HepG2 (cell line): Measurements from ENCODE around the gene COQ3. TPM values are rescaled to one million over a fixed set of nuclear protein-coding genes. Genes with fewer than 3 reads are reported as not detected.

Experiments used
- ATAC-seq: fragments of 200-7000 bp; cut with Tn5 transposase; 3 replicates; pipeline ENCODE4 v1.9.1; 2020; ENCODE audit warnings: mild to moderate bottlenecking, moderate library complexity
- BruUV-seq: library from RNA; stranded (reverse); fragments of 400-500 nt; replicated peaks from 2 replicates; lab custom pipeline; 2021; lab: Mats Ljungman, UMichigan
- CTCF ChIA-PET: fragments of 300-600 bp; formaldehyde crosslinking; extraction: SDS; loops from one replicate; lab custom pipeline; 2021; ENCODE audit warnings: low total read pairs, inconsistent platforms, low intra/inter-chr PET ratio; lab: Yijun Ruan, JAX
- POLR2A ChIA-PET: fragments of 350-600 bp; sonication (Branson Sonifier 250); formaldehyde crosslinking; loops from one replicate; lab custom pipeline; 2020; ENCODE audit warnings: antibody characterized with exemption, inconsistent platforms; lab: Yijun Ruan, JAX
- DNase-seq: peaks from one replicate; pipeline ENCODE4 v3.0.0-alpha.2; 2015; ENCODE audit warnings: low spot score
- FAIRE-seq: peaks from 3 replicates; lab custom pipeline; 2011; peaks lifted over from hg19 to GRCh38; lab: Jason Lieb, UNC
- H2AFZ ChIP-seq: one replicate; pipeline ENCODE4 v1.6.1; 2011; ENCODE audit warnings: low read length, inconsistent platforms
- H3K27ac ChIP-seq: fragments of 300-600 bp; 3 replicates; pipeline ENCODE4 v1.8.0; 2011; ENCODE audit warnings: mixed run types, mild to moderate bottlenecking, mixed read lengths, low read length, inconsistent platforms; ENCODE audit not compliant: insufficient read depth; ENCODE audit errors: extremely low read length
- H3K27me3 ChIP-seq, 2 experiments: fragments of 200-600 bp in 1 of 2; 2 replicates in 1 of 2; 3 replicates in 1 of 2; pipeline versions ENCODE4 v1.6.0 to v1.8.0; 2011; ENCODE audit warnings: low read length in 2 of 2, mild to moderate bottlenecking in 2 of 2, moderate library complexity in 2 of 2, inconsistent platforms in 1 of 2; ENCODE audit not compliant: insufficient read depth in 2 of 2, control insufficient read depth in 1 of 2
- H3K36me3 ChIP-seq, 2 experiments: fragments of 200-600 bp in 1 of 2; replicated peaks in 1 of 2; 2 replicates in 1 of 2; 3 replicates in 1 of 2; pipeline versions ENCODE4 v1.5.1 to v1.8.0; 2011; ENCODE audit warnings: low read length in 2 of 2, inconsistent platforms in 1 of 2; ENCODE audit not compliant: insufficient read depth in 2 of 2, control insufficient read depth in 1 of 2
- H3K4me1 ChIP-seq: 2 replicates; pipeline ENCODE4 v1.5.1; 2012; ENCODE audit warnings: low read length, inconsistent platforms; ENCODE audit not compliant: insufficient read depth
- H3K4me2 ChIP-seq: 2 replicates; pipeline ENCODE4 v1.6.0; 2011; ENCODE audit warnings: low read depth, low read length, inconsistent platforms
- H3K4me3 ChIP-seq, 3 experiments: fragments of 200-600 bp in 1 of 3; sonication (generic), shearing (Covaris generic) in 1 of 3; replicated peaks in 1 of 3; 2 replicates each; pipeline ENCODE4 v1.5.1; 2011 to 2016; ENCODE audit warnings: low read length in 3 of 3, inconsistent platforms in 2 of 3, low read depth in 2 of 3, mild to moderate bottlenecking in 2 of 3, control low read depth in 1 of 3, mixed read lengths in 1 of 3; ENCODE audit not compliant: insufficient read depth in 1 of 3
- H3K79me2 ChIP-seq: one replicate; pipeline ENCODE4 v1.6.1; 2011; ENCODE audit warnings: low read length, inconsistent platforms; ENCODE audit not compliant: insufficient read depth
- H3K9ac ChIP-seq: 2 replicates; pipeline ENCODE4 v1.6.0; 2011; ENCODE audit warnings: mild to moderate bottlenecking, low read depth, low read length, inconsistent platforms; ENCODE audit not compliant: insufficient read depth
- H3K9me3 ChIP-seq: 2 replicates; pipeline ENCODE4 v1.5.1; 2012; ENCODE audit warnings: mild to moderate bottlenecking, low read length
- H4K20me1 ChIP-seq: 2 replicates; pipeline ENCODE4 v1.6.0; 2011; ENCODE audit warnings: inconsistent platforms, mild to moderate bottlenecking, low read length, moderate library complexity; ENCODE audit not compliant: insufficient read depth
- FOXA1 ChIP-seq, 2 experiments: fragments of 450-650 bp in 1 of 2; sonication (generic) in 1 of 2; formaldehyde crosslinking in 1 of 2; IDR thresholded peaks; 2 replicates each; pipeline versions ENCODE4 v1.4.0 to v1.6.1; 2016 to 2020; ENCODE audit warnings: missing genetic modification reagents in 1 of 2
- HNF4G ChIP-seq, 2 experiments: sonication (generic) in 1 of 2; formaldehyde crosslinking in 1 of 2; IDR thresholded peaks; 2 replicates each; pipeline versions ENCODE4 v1.4.0 to v1.6.1; 2011 to 2020; ENCODE audit warnings: borderline replicate concordance in 2 of 2, low read depth in 2 of 2, mild to moderate bottlenecking in 2 of 2, low read length in 1 of 2, missing genetic modification reagents in 1 of 2, moderate library complexity in 1 of 2
- NR2F6 ChIP-seq, 2 experiments: IDR thresholded peaks; 2 replicates each; pipeline ENCODE4 v1.6.1; 2016; ENCODE audit warnings: antibody characterized with exemption in 1 of 2, mild to moderate bottlenecking in 1 of 2
- PTBP1 ChIP-seq: fragments of 200-400 bp; formaldehyde crosslinking; IDR thresholded peaks from 2 replicates; pipeline ENCODE4 v1.6.1; 2018; ENCODE audit warnings: low read length, low read depth; ENCODE audit not compliant: poor library complexity, severe bottlenecking
- ZEB1 ChIP-seq: IDR thresholded peaks from 2 replicates; pipeline ENCODE4 v1.6.1; 2012; ENCODE audit warnings: mild to moderate bottlenecking, low read depth, inconsistent platforms; ENCODE audit not compliant: insufficient replicate concordance
- ZFAT ChIP-seq: sonication (generic); formaldehyde crosslinking; conservative IDR thresholded peaks from 2 replicates; pipeline ENCODE4 v1.8.1; 2023; ENCODE audit warnings: missing genetic modification reagents, inconsistent platforms
- ZFX ChIP-seq: sonication (generic); formaldehyde crosslinking; IDR thresholded peaks from 2 replicates; pipeline ENCODE4 v1.4.0; 2020; ENCODE audit warnings: mild to moderate bottlenecking, low read depth, missing genetic modification reagents, moderate library complexity
- ZNF605 ChIP-seq: sonication (generic); formaldehyde crosslinking; IDR thresholded peaks from 2 replicates; pipeline ENCODE4 v1.8.0; 2022; ENCODE audit warnings: mild to moderate bottlenecking, missing genetic modification reagents
- ZNF775 ChIP-seq: sonication (generic); formaldehyde crosslinking; IDR thresholded peaks from 2 replicates; pipeline ENCODE4 v1.4.0; 2020; ENCODE audit warnings: missing genetic modification reagents, mild to moderate bottlenecking, moderate library complexity, borderline replicate concordance
- WGBS: methylation state at CpG from one replicate; pipeline ENCODE4 v1.1.6; 2017; ENCODE audit warnings: low lambda C conversion rate; 5-methylcytosine and 5-hydroxymethylcytosine counted together
- in situ Hi-C: cut with HindIII; loops from 2 replicates; pipeline ENCODE4 v1.10.0; 2017; ENCODE audit warnings: low pct_unique_long_range_greater_than_20kb; ENCODE audit not compliant: extremely low pct_ligation_motif_present
- intact Hi-C: fragments of 100-400 bp; cut with micrococcal nuclease; formaldehyde crosslinking; loops from one replicate; pipeline ENCODE4 v1.10.0; 2022; ENCODE audit not compliant: unreplicated experiment
- polyA plus RNA-seq, 8 experiments: library from polyadenylated mRNA; depleted of rRNA in 3 of 8; stranded (reverse) in 7 of 8; unstranded in 1 of 8; fragments of >200 nt; fragmentation: Illumina TruSeq in 4 of 8; extraction: Trizol in 4 of 8; gene quantifications; 2 replicates each; pipeline versions ENCODE4 v1.2.1 to v1.2.3, GENCODE V29; 2011 to 2016; ENCODE audit warnings: low read depth in 4 of 8, missing spikeins in 1 of 8, mixed read lengths in 1 of 8; ENCODE audit not compliant: insufficient read depth in 1 of 8
- total RNA-seq, 5 experiments: library from RNA; depleted of rRNA; stranded (reverse); fragments of >200 nt; fragmentation: Illumina TruSeq; extraction: Trizol; gene quantifications; 2 replicates each; pipeline ENCODE4 v1.2.3, GENCODE V29; 2016; ENCODE audit warnings: low read depth in 1 of 5
- TF ChIP-seq, protein P1 (sequence below): sonication (generic); formaldehyde crosslinking; IDR thresholded peaks from 2 replicates; pipeline ENCODE4 v1.9.0; 2021; ENCODE audit warnings: missing genetic modification reagents, borderline replicate concordance
- TF ChIP-seq, protein P2 (sequence below): sonication (generic); formaldehyde crosslinking; IDR thresholded peaks from 2 replicates; pipeline ENCODE4 v1.8.1; 2023; ENCODE audit warnings: missing genetic modification reagents, mild to moderate bottlenecking, borderline replicate concordance
- TF ChIP-seq, protein P3 (sequence below): sonication (generic); formaldehyde crosslinking; IDR thresholded peaks from 2 replicates; pipeline ENCODE4 v1.8.1; 2023; ENCODE audit warnings: missing genetic modification reagents, inconsistent platforms, borderline replicate concordance
- TF ChIP-seq, protein P4 (sequence below): sonication (generic); formaldehyde crosslinking; IDR thresholded peaks from 2 replicates; pipeline ENCODE4 v1.5.0; 2020; ENCODE audit warnings: mild to moderate bottlenecking, missing genetic modification reagents

COQ3 gene
- total and polyA plus RNA-seq, 2 of the 13 experiments (the other 11 are each of a cell fraction or from before 2014, with no cell fraction given) = 5.3 to 20.5 TPM

DNA sequence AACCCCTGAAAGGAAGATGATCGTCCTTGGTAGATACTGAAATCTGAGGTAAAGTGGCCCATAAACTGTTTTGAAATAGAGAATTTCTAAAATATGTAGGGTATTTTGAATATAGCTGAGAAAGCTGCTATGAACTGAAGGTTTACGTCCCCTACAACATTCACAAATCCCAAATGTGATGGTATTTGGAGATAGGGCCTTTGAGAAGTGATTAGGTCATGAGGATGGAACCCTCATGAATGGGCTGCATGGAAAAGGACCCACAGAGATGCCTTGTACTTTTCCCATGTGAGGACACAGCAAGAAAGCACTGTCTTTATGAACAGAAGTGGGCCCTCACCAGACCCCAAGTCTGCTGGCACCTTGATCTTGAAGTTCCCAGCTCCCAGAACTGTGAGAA, 37.9 kb upstream of the COQ3 start:
- Histone ChIP-seq H3K4me1 (peaks cover 26% of the 10 kb centered on the region), H3K36me3 (no peaks in the 10 kb centered on the region; a peak in 1 of 5 replicates), H3K4me2 (no peak overlapping the region), H3K79me2 (peaks cover 11% of the 10 kb centered on the region), H3K4me3 (no peak overlapping the region), H4K20me1 (no peaks in the 10 kb centered on the region), H3K9ac (no peak overlapping the region), H2AFZ (no peak overlapping the region), H3K9me3 (no peaks in the 10 kb centered on the region), H3K27me3 (no peaks in the 10 kb centered on the region), H3K27ac (no peak overlapping the region)
- FAIRE-seq (no peak), DNase-seq (no peak), ATAC-seq (no peak)
- intact Hi-C loops = no loop called here
- in situ Hi-C loops = no loop called here
- 95% methylated on average over 2 of the region's 2 CpGs for WGBS
- POLR2A ChIA-PET = interaction anchor here (1.5 kb wide), 1 partner anchor 8 kb away, joined by 6 read pairs; no protein-coding TSS in a partner anchor
- no TSS peak for BruUV-seq
- CTCF ChIA-PET = no interaction called here
- TF ChIP-seq, protein P1, sequence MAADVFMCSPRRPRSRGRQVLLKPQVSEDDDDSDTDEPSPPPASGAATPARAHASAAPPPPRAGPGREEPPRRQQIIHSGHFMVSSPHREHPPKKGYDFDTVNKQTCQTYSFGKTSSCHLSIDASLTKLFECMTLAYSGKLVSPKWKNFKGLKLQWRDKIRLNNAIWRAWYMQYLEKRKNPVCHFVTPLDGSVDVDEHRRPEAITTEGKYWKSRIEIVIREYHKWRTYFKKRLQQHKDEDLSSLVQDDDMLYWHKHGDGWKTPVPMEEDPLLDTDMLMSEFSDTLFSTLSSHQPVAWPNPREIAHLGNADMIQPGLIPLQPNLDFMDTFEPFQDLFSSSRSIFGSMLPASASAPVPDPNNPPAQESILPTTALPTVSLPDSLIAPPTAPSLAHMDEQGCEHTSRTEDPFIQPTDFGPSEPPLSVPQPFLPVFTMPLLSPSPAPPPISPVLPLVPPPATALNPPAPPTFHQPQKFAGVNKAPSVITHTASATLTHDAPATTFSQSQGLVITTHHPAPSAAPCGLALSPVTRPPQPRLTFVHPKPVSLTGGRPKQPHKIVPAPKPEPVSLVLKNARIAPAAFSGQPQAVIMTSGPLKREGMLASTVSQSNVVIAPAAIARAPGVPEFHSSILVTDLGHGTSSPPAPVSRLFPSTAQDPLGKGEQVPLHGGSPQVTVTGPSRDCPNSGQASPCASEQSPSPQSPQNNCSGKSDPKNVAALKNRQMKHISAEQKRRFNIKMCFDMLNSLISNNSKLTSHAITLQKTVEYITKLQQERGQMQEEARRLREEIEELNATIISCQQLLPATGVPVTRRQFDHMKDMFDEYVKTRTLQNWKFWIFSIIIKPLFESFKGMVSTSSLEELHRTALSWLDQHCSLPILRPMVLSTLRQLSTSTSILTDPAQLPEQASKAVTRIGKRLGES = no peak
- TF ChIP-seq PTBP1 (no peak), ZFAT (CRISPR knock-in tag) (no peak), ZNF605 (CRISPR knock-in tag) (no peak), ZNF775 (CRISPR knock-in tag) (no peak), FOXA1 (IDR thresholded peaks at IDR 0.05) (no peak), FOXA1 (CRISPR knock-in tag; IDR thresholded peaks at IDR 0.05) (no peak), ZEB1 (no peak), NR2F6 (IDR thresholded peaks at IDR 0.05) (no peak), NR2F6 (CRISPR knock-in tag; IDR thresholded peaks at IDR 0.05) (no peak), HNF4G (IDR thresholded peaks at IDR 0.05; ENCODE audit: borderline replicate concordance, low read depth, low read length) (no peak), HNF4G (CRISPR knock-in tag; IDR thresholded peaks at IDR 0.05; ENCODE audit: borderline replicate concordance, low read depth) (no peak), ZFX (no peak)
- TF ChIP-seq, protein P2, sequence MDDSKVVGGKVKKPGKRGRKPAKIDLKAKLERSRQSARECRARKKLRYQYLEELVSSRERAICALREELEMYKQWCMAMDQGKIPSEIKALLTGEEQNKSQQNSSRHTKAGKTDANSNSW = no peak
- TF ChIP-seq, protein P3, sequence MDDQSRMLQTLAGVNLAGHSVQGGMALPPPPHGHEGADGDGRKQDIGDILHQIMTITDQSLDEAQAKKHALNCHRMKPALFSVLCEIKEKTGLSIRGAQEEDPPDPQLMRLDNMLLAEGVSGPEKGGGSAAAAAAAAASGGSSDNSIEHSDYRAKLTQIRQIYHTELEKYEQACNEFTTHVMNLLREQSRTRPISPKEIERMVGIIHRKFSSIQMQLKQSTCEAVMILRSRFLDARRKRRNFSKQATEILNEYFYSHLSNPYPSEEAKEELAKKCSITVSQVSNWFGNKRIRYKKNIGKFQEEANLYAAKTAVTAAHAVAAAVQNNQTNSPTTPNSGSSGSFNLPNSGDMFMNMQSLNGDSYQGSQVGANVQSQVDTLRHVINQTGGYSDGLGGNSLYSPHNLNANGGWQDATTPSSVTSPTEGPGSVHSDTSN (CRISPR knock-in tag) = no peak
- TF ChIP-seq, protein P4, sequence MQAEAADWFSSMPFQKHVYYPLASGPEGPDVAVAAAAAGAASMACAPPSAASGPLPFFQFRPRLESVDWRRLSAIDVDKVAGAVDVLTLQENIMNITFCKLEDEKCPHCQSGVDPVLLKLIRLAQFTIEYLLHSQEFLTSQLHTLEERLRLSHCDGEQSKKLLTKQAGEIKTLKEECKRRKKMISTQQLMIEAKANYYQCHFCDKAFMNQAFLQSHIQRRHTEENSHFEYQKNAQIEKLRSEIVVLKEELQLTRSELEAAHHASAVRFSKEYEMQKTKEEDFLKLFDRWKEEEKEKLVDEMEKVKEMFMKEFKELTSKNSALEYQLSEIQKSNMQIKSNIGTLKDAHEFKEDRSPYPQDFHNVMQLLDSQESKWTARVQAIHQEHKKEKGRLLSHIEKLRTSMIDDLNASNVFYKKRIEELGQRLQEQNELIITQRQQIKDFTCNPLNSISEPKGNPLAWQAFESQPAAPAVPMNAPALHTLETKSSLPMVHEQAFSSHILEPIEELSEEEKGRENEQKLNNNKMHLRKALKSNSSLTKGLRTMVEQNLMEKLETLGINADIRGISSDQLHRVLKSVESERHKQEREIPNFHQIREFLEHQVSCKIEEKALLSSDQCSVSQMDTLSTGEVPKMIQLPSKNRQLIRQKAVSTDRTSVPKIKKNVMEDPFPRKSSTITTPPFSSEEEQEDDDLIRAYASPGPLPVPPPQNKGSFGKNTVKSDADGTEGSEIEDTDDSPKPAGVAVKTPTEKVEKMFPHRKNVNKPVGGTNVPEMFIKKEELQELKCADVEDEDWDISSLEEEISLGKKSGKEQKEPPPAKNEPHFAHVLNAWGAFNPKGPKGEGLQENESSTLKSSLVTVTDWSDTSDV (CRISPR knock-in tag) = no peak
